ENCODE measurements around the gene CDH20.

The CDH20 gene

GRCh38 chr18:61397222-61397621 is 64.0 kb downstream of the CDH20 start:
- Histone ChIP-seq H3K36me3 (ENCODE audit: control insufficient read depth in 4 of 4, insufficient read depth in 4 of 4, low read length in 3 of 4) (no peaks in the 10 kb centered on the region), H3K4me1 (ENCODE audit: control extremely low read depth in 1 of 4, control insufficient read depth in 4 of 4, insufficient read depth in 4 of 4, low read length in 3 of 4) (no peaks in the 10 kb centered on the region), H3K27me3 (replicated peaks in 2 of 5; ENCODE audit: control insufficient read depth in 4 of 5, insufficient read depth in 5 of 5, low read length in 4 of 5) (no peaks in the 10 kb centered on the region), H3K9me3 (ENCODE audit: control extremely low read depth in 1 of 5, control insufficient read depth in 4 of 5, insufficient read depth in 2 of 5, low read depth in 1 of 5, low read length in 4 of 5) (no peaks in the 10 kb centered on the region), H3K27ac (ENCODE audit: insufficient read depth in 1 of 2, low read depth in 1 of 2, low read length in 2 of 2, poor library complexity in 1 of 2, severe bottlenecking in 2 of 2) (no peak overlapping the region), H3K4me3 (ENCODE audit: control insufficient read depth in 1 of 7, extremely low read depth in 1 of 7, insufficient read depth in 4 of 7, low read depth in 2 of 7, low read length in 6 of 7) (no peak overlapping the region)
- no peak for DNase-seq
- no CpG with 5 or more reads among the region's 3 CpGs for WGBS (ENCODE audit: insufficient coverage)
- POLR2A ChIA-PET: no interaction called here
- CTCF ChIA-PET: no interaction called here

- no peaks in the 10 kb centered on the region for H3K4me1 ChIP-seq (ENCODE audit: control extremely low read depth in 1 of 4, control insufficient read depth in 4 of 4, insufficient read depth in 4 of 4, low read length in 3 of 4)
- no peak for DNase-seq
- POLR2A ChIA-PET: no interaction called here
- peaks cover 0 to 2% (median 0%) of the 10 kb centered on the region in 5 experiments for H3K9me3 ChIP-seq (ENCODE audit: control extremely low read depth in 1 of 5, control insufficient read depth in 4 of 5, insufficient read depth in 2 of 5, low read depth in 1 of 5, low read length in 4 of 5)
- H3K27ac ChIP-seq (ENCODE audit: insufficient read depth in 1 of 2, low read depth in 1 of 2, low read length in 2 of 2, poor library complexity in 1 of 2, severe bottlenecking in 2 of 2): no peak overlapping the region
- H3K4me3 ChIP-seq (ENCODE audit: control insufficient read depth in 1 of 7, extremely low read depth in 1 of 7, insufficient read depth in 4 of 7, low read depth in 2 of 7, low read length in 6 of 7): no peak overlapping the region
- WGBS (ENCODE audit: insufficient coverage): 100% methylated on average over 4 of the region's 4 CpGs
- no peaks in the 10 kb centered on the region for H3K27me3 ChIP-seq (replicated peaks in 2 of 5; ENCODE audit: control insufficient read depth in 4 of 5, insufficient read depth in 5 of 5, low read length in 4 of 5)
- no peaks in the 10 kb centered on the region for H3K36me3 ChIP-seq (ENCODE audit: control insufficient read depth in 4 of 4, insufficient read depth in 4 of 4, low read length in 3 of 4)
- CTCF ChIA-PET: no interaction called here
Observed at GRCh38 chr18:61398961-61399705, 65.9 kb downstream of the CDH20 start.

- Histone ChIP-seq H3K4me1 (ENCODE audit: control extremely low read depth in 1 of 4, control insufficient read depth in 4 of 4, insufficient read depth in 4 of 4, low read length in 3 of 4) (no peaks in the 10 kb centered on the region), H3K4me3 (ENCODE audit: control insufficient read depth in 1 of 7, extremely low read depth in 1 of 7, insufficient read depth in 4 of 7, low read depth in 2 of 7, low read length in 6 of 7) (no peak overlapping the region), H3K9me3 (ENCODE audit: control extremely low read depth in 1 of 5, control insufficient read depth in 4 of 5, insufficient read depth in 2 of 5, low read depth in 1 of 5, low read length in 4 of 5) (peaks cover 0 to 2% (median 0%) of the 10 kb centered on the region in 5 experiments), H3K27ac (ENCODE audit: insufficient read depth in 1 of 2, low read depth in 1 of 2, low read length in 2 of 2, poor library complexity in 1 of 2, severe bottlenecking in 2 of 2) (no peak overlapping the region), H3K27me3 (replicated peaks in 2 of 5; ENCODE audit: control insufficient read depth in 4 of 5, insufficient read depth in 5 of 5, low read length in 4 of 5) (no peaks in the 10 kb centered on the region), H3K36me3 (ENCODE audit: control insufficient read depth in 4 of 4, insufficient read depth in 4 of 4, low read length in 3 of 4) (no peaks in the 10 kb centered on the region)
- ChIA-PET POLR2A (no interaction called here), CTCF (no interaction called here)
- 100% methylated on average over 1 of the region's 3 CpGs for WGBS (ENCODE audit: insufficient coverage)
- DNase-seq: no peak
Observed at GRCh38 chr18:61400016-61400635, 66.9 kb downstream of the CDH20 start.

GRCh38 chr18:61400716-61401115 is 67.5 kb downstream of the CDH20 start:
- no peak for DNase-seq
- Histone ChIP-seq H3K36me3 (ENCODE audit: control insufficient read depth in 4 of 4, insufficient read depth in 4 of 4, low read length in 3 of 4) (no peaks in the 10 kb centered on the region), H3K27me3 (replicated peaks in 2 of 5; ENCODE audit: control insufficient read depth in 4 of 5, insufficient read depth in 5 of 5, low read length in 4 of 5) (no peaks in the 10 kb centered on the region), H3K4me3 (ENCODE audit: control insufficient read depth in 1 of 7, extremely low read depth in 1 of 7, insufficient read depth in 4 of 7, low read depth in 2 of 7, low read length in 6 of 7) (no peak overlapping the region), H3K4me1 (ENCODE audit: control extremely low read depth in 1 of 4, control insufficient read depth in 4 of 4, insufficient read depth in 4 of 4, low read length in 3 of 4) (no peaks in the 10 kb centered on the region), H3K27ac (ENCODE audit: insufficient read depth in 1 of 2, low read depth in 1 of 2, low read length in 2 of 2, poor library complexity in 1 of 2, severe bottlenecking in 2 of 2) (no peak overlapping the region), H3K9me3 (ENCODE audit: control extremely low read depth in 1 of 5, control insufficient read depth in 4 of 5, insufficient read depth in 2 of 5, low read depth in 1 of 5, low read length in 4 of 5) (peaks cover 0 to 2% (median 0%) of the 10 kb centered on the region in 5 experiments)
- CTCF ChIA-PET: no interaction called here
- POLR2A ChIA-PET: no interaction called here
- 50% methylated on average over 2 of the region's 4 CpGs for WGBS (ENCODE audit: insufficient coverage)

GRCh38 chr18:61402726-61403125 is 69.5 kb downstream of the CDH20 start:
- Histone ChIP-seq H3K27me3 (replicated peaks in 2 of 5; ENCODE audit: control insufficient read depth in 4 of 5, insufficient read depth in 5 of 5, low read length in 4 of 5) (no peaks in the 10 kb centered on the region), H3K4me3 (ENCODE audit: control insufficient read depth in 1 of 7, extremely low read depth in 1 of 7, insufficient read depth in 4 of 7, low read depth in 2 of 7, low read length in 6 of 7) (no peak overlapping the region), H3K36me3 (ENCODE audit: control insufficient read depth in 4 of 4, insufficient read depth in 4 of 4, low read length in 3 of 4) (no peaks in the 10 kb centered on the region), H3K9me3 (ENCODE audit: control extremely low read depth in 1 of 5, control insufficient read depth in 4 of 5, insufficient read depth in 2 of 5, low read depth in 1 of 5, low read length in 4 of 5) (peaks cover 0 to 2% (median 0%) of the 10 kb centered on the region in 5 experiments), H3K4me1 (ENCODE audit: control extremely low read depth in 1 of 4, control insufficient read depth in 4 of 4, insufficient read depth in 4 of 4, low read length in 3 of 4) (no peaks in the 10 kb centered on the region), H3K27ac (ENCODE audit: insufficient read depth in 1 of 2, low read depth in 1 of 2, low read length in 2 of 2, poor library complexity in 1 of 2, severe bottlenecking in 2 of 2) (no peak overlapping the region)
- CTCF ChIA-PET: no interaction called here
- POLR2A ChIA-PET: no interaction called here
- WGBS (ENCODE audit: insufficient coverage): no CpG with 5 or more reads among the region's 1 CpG
- no peak for DNase-seq

- whole genome bisulfite sequencing (ENCODE audit: insufficient coverage): 100% methylated on average over 1 of the region's 1 CpG
- ChIA-PET CTCF (no interaction called here), POLR2A (no interaction called here)
- Histone ChIP-seq H3K36me3 (ENCODE audit: control insufficient read depth in 4 of 4, insufficient read depth in 4 of 4, low read length in 3 of 4) (no peaks in the 10 kb centered on the region), H3K9me3 (ENCODE audit: control extremely low read depth in 1 of 5, control insufficient read depth in 4 of 5, insufficient read depth in 2 of 5, low read depth in 1 of 5, low read length in 4 of 5) (no peaks in the 10 kb centered on the region), H3K4me3 (ENCODE audit: control insufficient read depth in 1 of 7, extremely low read depth in 1 of 7, insufficient read depth in 4 of 7, low read depth in 2 of 7, low read length in 6 of 7) (no peak overlapping the region), H3K4me1 (ENCODE audit: control extremely low read depth in 1 of 4, control insufficient read depth in 4 of 4, insufficient read depth in 4 of 4, low read length in 3 of 4) (no peaks in the 10 kb centered on the region), H3K27me3 (replicated peaks in 2 of 5; ENCODE audit: control insufficient read depth in 4 of 5, insufficient read depth in 5 of 5, low read length in 4 of 5) (no peaks in the 10 kb centered on the region), H3K27ac (ENCODE audit: insufficient read depth in 1 of 2, low read depth in 1 of 2, low read length in 2 of 2, poor library complexity in 1 of 2, severe bottlenecking in 2 of 2) (no peak overlapping the region)
- DNase-seq: no peak
Observed at GRCh38 chr18:61413396-61413795, 80.2 kb downstream of the CDH20 start.

- no peak for DNase-seq
- no peak overlapping the region for H3K4me3 ChIP-seq (ENCODE audit: control insufficient read depth in 1 of 7, extremely low read depth in 1 of 7, insufficient read depth in 4 of 7, low read depth in 2 of 7, low read length in 6 of 7)
- no peak overlapping the region for H3K27ac ChIP-seq (ENCODE audit: insufficient read depth in 1 of 2, low read depth in 1 of 2, low read length in 2 of 2, poor library complexity in 1 of 2, severe bottlenecking in 2 of 2)
- POLR2A ChIA-PET: no interaction called here
- WGBS (ENCODE audit: insufficient coverage): 100% methylated on average over 1 of the region's 4 CpGs
- no peaks in the 10 kb centered on the region for H3K4me1 ChIP-seq (ENCODE audit: control extremely low read depth in 1 of 4, control insufficient read depth in 4 of 4, insufficient read depth in 4 of 4, low read length in 3 of 4)
- no peaks in the 10 kb centered on the region for H3K9me3 ChIP-seq (ENCODE audit: control extremely low read depth in 1 of 5, control insufficient read depth in 4 of 5, insufficient read depth in 2 of 5, low read depth in 1 of 5, low read length in 4 of 5)
- H3K36me3 ChIP-seq (ENCODE audit: control insufficient read depth in 4 of 4, insufficient read depth in 4 of 4, low read length in 3 of 4): no peaks in the 10 kb centered on the region
- CTCF ChIA-PET: no interaction called here
- H3K27me3 ChIP-seq (replicated peaks in 2 of 5; ENCODE audit: control insufficient read depth in 4 of 5, insufficient read depth in 5 of 5, low read length in 4 of 5): no peaks in the 10 kb centered on the region
Observed at GRCh38 chr18:61414086-61414485, 80.9 kb downstream of the CDH20 start.

Measured in common myeloid progenitor, CD34-positive (primary cell).